Measurements from ENCODE around the gene KCNG2. TPM values are rescaled to one million over a fixed set of nuclear protein-coding genes. Genes with fewer than 3 reads are reported as not detected.
"Not testable (repeated sequence)": the region's sequence is repeated elsewhere in the genome, so short reads cannot be mapped to it uniquely, and the experiment has no call there.

Gene KCNG2
- total RNA-seq, 1 donor = under 0.01 TPM

DNA sequence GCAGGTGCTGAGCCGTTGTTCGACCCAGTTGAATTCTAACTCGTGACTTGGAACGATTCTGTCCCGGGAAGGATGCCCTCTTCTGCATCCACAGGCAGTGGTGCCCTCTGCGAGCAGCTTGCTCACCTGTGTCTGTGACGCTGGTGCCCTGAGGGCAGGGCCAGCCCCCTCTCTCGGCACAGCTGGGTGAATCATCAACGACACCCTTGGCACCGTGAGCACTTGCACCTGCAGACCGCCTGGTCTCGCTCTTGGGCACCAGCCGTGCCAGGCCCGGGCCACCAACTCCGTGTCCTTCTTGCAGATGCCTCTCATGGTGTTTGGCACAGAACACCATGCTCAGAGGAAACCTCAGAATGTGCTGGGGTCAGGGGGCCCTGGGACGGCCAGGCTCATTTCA lies 78.8 kb downstream of the KCNG2 start:
- DNase-seq (ENCODE audit: low read depth) = no peak
- TF ChIP-seq, protein P1, sequence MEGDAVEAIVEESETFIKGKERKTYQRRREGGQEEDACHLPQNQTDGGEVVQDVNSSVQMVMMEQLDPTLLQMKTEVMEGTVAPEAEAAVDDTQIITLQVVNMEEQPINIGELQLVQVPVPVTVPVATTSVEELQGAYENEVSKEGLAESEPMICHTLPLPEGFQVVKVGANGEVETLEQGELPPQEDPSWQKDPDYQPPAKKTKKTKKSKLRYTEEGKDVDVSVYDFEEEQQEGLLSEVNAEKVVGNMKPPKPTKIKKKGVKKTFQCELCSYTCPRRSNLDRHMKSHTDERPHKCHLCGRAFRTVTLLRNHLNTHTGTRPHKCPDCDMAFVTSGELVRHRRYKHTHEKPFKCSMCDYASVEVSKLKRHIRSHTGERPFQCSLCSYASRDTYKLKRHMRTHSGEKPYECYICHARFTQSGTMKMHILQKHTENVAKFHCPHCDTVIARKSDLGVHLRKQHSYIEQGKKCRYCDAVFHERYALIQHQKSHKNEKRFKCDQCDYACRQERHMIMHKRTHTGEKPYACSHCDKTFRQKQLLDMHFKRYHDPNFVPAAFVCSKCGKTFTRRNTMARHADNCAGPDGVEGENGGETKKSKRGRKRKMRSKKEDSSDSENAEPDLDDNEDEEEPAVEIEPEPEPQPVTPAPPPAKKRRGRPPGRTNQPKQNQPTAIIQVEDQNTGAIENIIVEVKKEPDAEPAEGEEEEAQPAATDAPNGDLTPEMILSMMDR (IDR thresholded peaks at IDR 0.05; ENCODE audit: insufficient read depth, low read depth, low read length) = no peak
- no peak overlapping the region for H3K4me3 ChIP-seq (ENCODE audit: low read depth, low read length)

DNA sequence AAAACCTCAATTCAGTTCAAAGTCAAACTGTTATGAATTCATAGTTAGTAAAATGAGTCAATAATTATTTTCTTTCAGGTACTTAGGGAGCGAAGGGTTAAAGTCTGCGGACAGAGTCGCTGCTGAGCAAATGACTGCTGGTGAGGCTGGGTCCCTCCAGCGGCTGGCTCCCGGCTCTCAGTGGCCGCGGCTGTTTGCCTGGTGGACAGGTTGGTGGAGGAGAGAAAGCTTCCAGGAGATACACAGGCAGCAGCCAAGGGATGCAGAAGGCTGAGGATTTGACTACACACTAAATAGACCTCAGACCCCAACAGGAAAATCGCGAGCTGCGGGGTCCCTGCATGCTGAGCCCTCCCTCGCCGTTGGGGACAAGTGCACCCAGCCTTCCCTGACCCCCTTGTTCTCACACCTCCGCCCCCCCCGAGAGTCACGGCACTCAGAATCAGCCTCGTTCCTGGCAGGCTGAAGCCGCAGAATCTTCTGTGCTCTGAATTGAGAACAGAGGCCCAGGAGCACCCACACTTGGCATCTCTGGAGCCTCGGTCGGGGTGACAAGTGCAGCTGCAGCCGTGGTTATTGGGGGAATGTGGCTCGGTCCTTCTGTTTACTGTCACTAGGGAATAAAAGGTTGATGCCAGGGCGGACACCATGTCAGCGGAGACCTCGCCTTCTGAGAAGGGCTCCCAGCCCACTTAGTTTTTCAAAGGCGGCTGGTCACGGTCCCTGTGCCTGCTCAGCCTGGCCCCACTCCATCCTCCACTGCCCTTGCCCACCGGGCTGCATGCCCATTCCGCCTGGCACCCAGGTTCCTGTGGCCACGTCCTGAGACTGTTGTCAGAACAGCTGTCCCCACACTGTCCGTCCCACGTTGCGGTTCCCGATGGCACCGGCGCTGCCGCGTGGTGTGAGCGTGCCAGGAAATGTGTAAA lies 79.7 kb downstream of the KCNG2 start:
- no peak for DNase-seq (ENCODE audit: low read depth)
- H3K4me3 ChIP-seq (ENCODE audit: low read depth, low read length) = no peak overlapping the region
- TF ChIP-seq, protein P1 (IDR thresholded peaks at IDR 0.05; ENCODE audit: insufficient read depth, low read depth, low read length) = no peak

DNA sequence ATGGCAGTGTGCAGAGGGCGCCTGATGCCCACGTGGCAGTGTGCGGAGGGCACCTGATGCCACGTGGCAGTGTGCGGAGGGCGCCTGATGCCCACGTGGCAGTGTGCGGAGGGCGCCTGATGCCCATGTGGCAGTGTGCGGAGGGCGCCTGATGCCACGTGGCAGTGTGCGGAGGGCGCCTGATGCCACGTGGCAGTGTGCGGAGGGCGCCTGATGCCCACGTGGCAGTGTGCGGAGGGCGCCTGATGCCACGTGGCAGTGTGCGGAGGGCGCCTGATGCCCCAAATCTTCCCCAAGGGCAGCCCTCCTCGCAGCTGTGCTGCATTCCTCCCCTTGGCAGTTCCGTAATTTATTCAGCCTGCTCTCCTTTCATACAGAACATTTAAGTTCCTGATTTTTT lies 80.5 kb downstream of the KCNG2 start:
- DNase-seq (ENCODE audit: low read depth); H3K4me3 ChIP-seq (ENCODE audit: low read depth, low read length): not testable (repeated sequence)

DNA sequence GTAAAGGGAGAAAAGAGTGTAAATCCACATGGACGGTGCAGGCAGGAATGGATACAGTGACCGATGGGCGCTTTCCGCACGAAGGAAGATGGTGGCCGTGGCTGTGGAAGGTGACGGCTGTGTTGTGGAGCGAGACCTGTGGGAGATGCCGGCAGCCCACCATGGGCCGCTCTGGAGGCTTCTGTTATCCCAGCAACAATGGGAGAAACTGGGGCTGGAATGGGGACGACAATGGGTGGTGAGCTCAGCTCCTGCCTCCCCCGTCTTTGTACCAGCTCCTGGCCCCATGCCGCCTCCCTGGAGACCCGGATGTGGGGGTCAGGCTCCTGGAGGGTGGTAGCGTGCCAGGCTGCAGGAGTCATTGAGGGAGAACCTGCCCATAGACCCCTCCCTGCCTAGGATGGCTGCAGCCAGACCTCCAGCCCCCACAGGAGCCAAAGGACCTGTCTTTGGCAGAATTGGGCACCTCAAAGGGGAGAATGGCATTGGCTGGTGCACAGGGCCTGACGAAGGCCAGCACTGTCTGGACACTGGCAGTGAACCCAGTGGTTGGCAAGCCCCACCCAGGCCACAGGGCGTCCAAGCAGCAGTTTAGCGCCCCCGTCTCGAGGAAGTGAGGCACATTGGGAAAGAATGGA lies 81.1 kb downstream of the KCNG2 start:
- no peak for DNase-seq (ENCODE audit: low read depth)
- H3K4me3 ChIP-seq (ENCODE audit: low read depth, low read length) = no peak overlapping the region
- TF ChIP-seq, protein P1 (IDR thresholded peaks at IDR 0.05; ENCODE audit: insufficient read depth, low read depth, low read length) = no peak

DNA sequence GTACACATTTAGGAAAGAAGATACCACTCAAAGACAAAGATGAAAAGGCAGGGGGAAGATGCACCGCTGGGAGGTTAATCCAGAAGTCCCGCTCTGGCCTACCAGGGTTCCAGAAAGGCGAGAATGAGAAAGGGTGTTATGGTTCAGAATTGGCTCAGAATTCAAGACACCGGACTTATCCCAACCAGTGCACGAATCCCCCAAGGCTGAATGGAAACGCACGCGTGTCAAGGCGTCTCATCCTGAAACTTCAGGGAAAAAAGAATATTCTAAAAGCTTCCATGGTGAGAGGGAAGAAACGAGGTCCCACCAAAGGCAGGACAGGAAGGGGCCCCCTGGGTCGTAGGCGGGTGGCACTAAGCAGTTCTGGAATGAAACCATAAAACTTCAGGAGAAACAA lies 81.8 kb downstream of the KCNG2 start:
- no peak for DNase-seq (ENCODE audit: low read depth)
- H3K4me3 ChIP-seq (ENCODE audit: low read depth, low read length) = no peak overlapping the region
- TF ChIP-seq, protein P1 (IDR thresholded peaks at IDR 0.05; ENCODE audit: insufficient read depth, low read depth, low read length) = no peak

DNA sequence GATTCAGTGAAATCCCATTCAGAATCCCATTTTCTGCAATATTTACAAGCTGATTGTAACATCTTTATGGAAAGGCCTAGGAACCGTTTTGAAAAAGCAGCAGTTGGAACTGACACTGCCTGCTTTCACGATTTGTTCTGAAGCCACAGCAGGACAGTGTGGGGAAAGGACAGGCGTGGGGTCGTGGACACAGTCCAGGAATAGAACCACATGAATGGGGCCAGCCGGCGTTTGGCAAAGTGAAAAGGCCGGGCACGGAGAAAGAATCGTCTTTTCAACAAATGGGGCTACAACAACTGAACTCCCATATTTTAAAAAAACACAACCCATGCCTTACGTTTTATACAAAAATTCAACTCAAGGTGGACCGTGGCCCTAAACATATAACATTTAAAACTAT lies 84.0 kb downstream of the KCNG2 start:
- no peak overlapping the region for H3K4me3 ChIP-seq (ENCODE audit: low read depth, low read length)
- DNase-seq (ENCODE audit: low read depth) = no peak
- TF ChIP-seq, protein P1 (IDR thresholded peaks at IDR 0.05; ENCODE audit: insufficient read depth, low read depth, low read length) = no peak

DNA sequence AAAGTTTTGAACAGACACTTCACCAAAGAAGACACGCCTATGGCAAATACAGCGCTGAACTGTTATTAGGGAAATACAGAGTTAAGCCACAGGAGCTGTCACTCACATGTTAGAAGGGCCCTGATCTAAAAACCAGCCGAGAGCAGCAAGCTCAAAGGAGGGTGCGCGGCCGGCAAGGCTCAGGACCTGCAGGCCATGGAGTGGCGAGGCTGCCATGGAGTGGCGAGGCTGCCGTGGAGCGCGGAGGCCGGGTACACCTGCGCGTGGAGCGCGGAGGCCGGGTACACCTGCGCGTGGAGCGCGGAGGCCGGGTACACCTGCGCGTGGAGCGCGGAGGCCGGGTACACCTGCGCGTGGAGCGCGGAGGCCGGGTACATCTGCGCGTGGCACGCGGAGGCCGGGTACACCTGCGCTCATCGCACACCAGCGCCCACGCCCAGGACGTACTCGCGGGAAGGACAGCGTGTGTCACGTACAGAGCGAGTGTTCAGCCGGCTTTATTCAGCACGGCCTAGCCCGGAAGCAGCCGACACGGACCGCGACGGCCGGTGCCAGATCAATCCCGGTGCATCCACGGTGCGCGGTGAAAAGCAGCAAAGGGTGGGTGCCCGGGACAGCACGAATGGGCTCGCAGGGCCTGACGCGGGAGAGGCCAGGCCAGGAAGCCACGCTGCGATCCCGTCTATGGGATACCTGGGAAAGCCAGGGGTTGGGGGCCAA lies 84.9 kb downstream of the KCNG2 start:
- no peak overlapping the region for H3K4me3 ChIP-seq (ENCODE audit: low read depth, low read length)
- TF ChIP-seq, protein P1 (IDR thresholded peaks at IDR 0.05; ENCODE audit: insufficient read depth, low read depth, low read length) = no peak
- DNase-seq (ENCODE audit: low read depth) = no peak

Measured in fibroblast of villous mesenchyme (primary cell).